Endothelial cell of umbilical vein (primary cell): Measurements from ENCODE around the gene C12orf57. TPM values are rescaled to one million over a fixed set of nuclear protein-coding genes. Genes with fewer than 3 reads are reported as not detected.

ENCODE experiments used
- BruUV-seq: library from RNA; stranded (reverse); fragments of 400-500 nt; replicated peaks from 2 replicates; lab custom pipeline; 2021; lab: Mats Ljungman, UMichigan
- CTCF ChIA-PET: fragments of 300-600, 350-600 bp; sonication (Branson Sonifier 250); formaldehyde crosslinking; loops from one replicate; lab custom pipeline; 2021; ENCODE audit warnings: antibody characterized with exemption, inconsistent platforms; lab: Charles Lee
- POLR2A ChIA-PET: fragments of 300-600, 350-600 bp; sonication (Branson Sonifier 250); formaldehyde crosslinking; loops from one replicate; lab custom pipeline; 2021; ENCODE audit warnings: antibody characterized with exemption, inconsistent platforms; lab: Charles Lee
- DNase-seq: peaks from one replicate; pipeline ENCODE4 v3.0.0-alpha.2; 2011; ENCODE audit warnings: low read depth, low spot score
- FAIRE-seq: peaks from 2 replicates; lab custom pipeline; 2011; peaks lifted over from hg19 to GRCh38; lab: Jason Lieb, UNC
- H2AFZ ChIP-seq: 2 replicates; pipeline ENCODE4 v1.6.0; 2012; ENCODE audit warnings: low read depth, low read length, control low read depth, inconsistent platforms
- H3K27ac ChIP-seq: 2 replicates; pipeline ENCODE4 v1.5.1; 2011; ENCODE audit warnings: low read depth, mild to moderate bottlenecking, control low read depth, low read length, moderate library complexity; ENCODE audit not compliant: insufficient read depth
- H3K27me3 ChIP-seq, 2 experiments: 2 replicates each; pipeline versions ENCODE4 v1.6.0 to v1.6.1; 2011; ENCODE audit warnings: low read length in 2 of 2, mixed read lengths in 1 of 2; ENCODE audit not compliant: control insufficient read depth in 2 of 2, insufficient read depth in 2 of 2
- H3K36me3 ChIP-seq, 2 experiments: 2 replicates in 1 of 2; 3 replicates in 1 of 2; pipeline ENCODE4 v1.5.1; 2011; ENCODE audit warnings: low read length in 2 of 2, mild to moderate bottlenecking in 1 of 2, moderate library complexity in 1 of 2; ENCODE audit not compliant: control insufficient read depth in 2 of 2, insufficient read depth in 2 of 2; ENCODE audit errors: extremely low read depth in 1 of 2
- H3K4me1 ChIP-seq: 3 replicates; pipeline ENCODE4 v1.5.1; 2011; ENCODE audit warnings: mild to moderate bottlenecking, low read length; ENCODE audit not compliant: control insufficient read depth, insufficient read depth; ENCODE audit errors: extremely low read depth
- H3K4me2 ChIP-seq: 2 replicates; pipeline ENCODE4 v1.6.1; 2011; ENCODE audit warnings: low read length, control low read depth, mixed read lengths; ENCODE audit not compliant: insufficient read depth
- H3K4me3 ChIP-seq, 3 experiments: fragments of 200-600 bp in 1 of 3; sonication (generic), shearing (Covaris generic) in 1 of 3; replicated peaks in 1 of 3; 2 replicates each; pipeline ENCODE4 v1.5.1; 2011 to 2016; ENCODE audit warnings: control low read depth in 3 of 3, low read length in 3 of 3, mild to moderate bottlenecking in 2 of 3, inconsistent platforms in 1 of 3, low read depth in 1 of 3, moderate library complexity in 1 of 3; ENCODE audit not compliant: insufficient read depth in 1 of 3
- H3K79me2 ChIP-seq: 2 replicates; pipeline ENCODE4 v1.6.0; 2012; ENCODE audit warnings: low read length, inconsistent platforms; ENCODE audit not compliant: control insufficient read depth, insufficient read depth
- H3K9ac ChIP-seq: replicated peaks from 2 replicates; pipeline ENCODE3; 2011; ENCODE audit warnings: low read length, control low read depth; ENCODE audit not compliant: insufficient read depth; ENCODE audit errors: extremely low read depth
- H3K9me1 ChIP-seq: replicated peaks from 3 replicates; pipeline ENCODE4 v1.6.0; 2011; ENCODE audit warnings: mild to moderate bottlenecking, low read length; ENCODE audit not compliant: control insufficient read depth, insufficient read depth; ENCODE audit errors: extremely low read depth
- H3K9me3 ChIP-seq: replicated peaks from 2 replicates; pipeline ENCODE4 v1.5.1; 2012; ENCODE audit warnings: low read length, inconsistent platforms; ENCODE audit not compliant: control insufficient read depth, insufficient read depth
- H4K20me1 ChIP-seq: replicated peaks from 2 replicates; pipeline ENCODE3; 2011; ENCODE audit warnings: mild to moderate bottlenecking, low read length; ENCODE audit not compliant: control insufficient read depth, insufficient read depth; ENCODE audit errors: extremely low read depth
- EZH2 ChIP-seq: IDR thresholded peaks from 2 replicates; pipeline ENCODE4 v1.6.1; 2012; ENCODE audit warnings: borderline replicate concordance, low read depth, mild to moderate bottlenecking, moderate library complexity, low read length, inconsistent platforms; ENCODE audit not compliant: severe bottlenecking
- FOS ChIP-seq: IDR thresholded peaks from 2 replicates; pipeline ENCODE4 v1.6.1; 2011; ENCODE audit warnings: mild to moderate bottlenecking, low read length, moderate library complexity, borderline replicate concordance; ENCODE audit not compliant: insufficient read depth
- GATA2 ChIP-seq: IDR thresholded peaks from 2 replicates; pipeline ENCODE4 v1.7.0; 2011; ENCODE audit warnings: low read depth, mild to moderate bottlenecking, moderate library complexity, mixed read lengths, low read length; ENCODE audit not compliant: insufficient read length, insufficient read depth
- JUN ChIP-seq: IDR thresholded peaks from 2 replicates; pipeline ENCODE4 v1.6.1; 2011; ENCODE audit warnings: borderline replicate concordance, low read depth; ENCODE audit not compliant: insufficient read length, insufficient read depth
- MYC ChIP-seq: IDR thresholded peaks from one replicate; pipeline ENCODE4 v1.6.1; 2011; ENCODE audit warnings: mild to moderate bottlenecking, low read depth, low read length
- POLR2A ChIP-seq: IDR thresholded peaks from 2 replicates; pipeline ENCODE4 v1.6.1; 2012; ENCODE audit warnings: low read depth, mild to moderate bottlenecking, control low read depth, low read length
- POLR2AphosphoS5 ChIP-seq: IDR thresholded peaks from 2 replicates; pipeline ENCODE4 v1.6.1; 2012; ENCODE audit warnings: low read depth, mild to moderate bottlenecking, control low read depth, low read length, moderate library complexity; ENCODE audit not compliant: insufficient read depth
- dilution Hi-C: fragments of 300-500 bp; cut with MboI; formaldehyde crosslinking; loops from one replicate; pipeline ENCODE4 v1.15.0; 2019; ENCODE audit warnings: low sequenced_read_pairs; ENCODE audit not compliant: extremely low pct_ligation_motif_present
- intact Hi-C: fragments of 100-400 bp; cut with micrococcal nuclease; formaldehyde crosslinking; loops from one replicate; pipeline ENCODE4 v1.10.0; 2022
- polyA plus RNA-seq, 4 experiments: library from polyadenylated mRNA; depleted of rRNA in 3 of 4; stranded (reverse) in 3 of 4; unstranded in 1 of 4; fragments of >200 nt; gene quantifications; 2 replicates each; pipeline versions ENCODE4 v1.2.1 to v1.2.3, GENCODE V29; 2011 to 2012; ENCODE audit warnings: missing spikeins in 1 of 4
- total RNA-seq: library from RNA; stranded (reverse); gene quantifications from 2 replicates; pipeline ENCODE4 v1.2.3, GENCODE V29; 2021
- TF ChIP-seq, protein P1 (sequence below), 2 donors: IDR thresholded peaks; 1 replicate in 1 of 2; 2 replicates in 1 of 2; pipeline ENCODE4 v1.5.1; 2011; ENCODE audit warnings: low read length in 2 of 2, mild to moderate bottlenecking in 2 of 2, moderate library complexity in 2 of 2, control low read depth in 1 of 2, inconsistent platforms in 1 of 2, low read depth in 1 of 2; ENCODE audit not compliant: insufficient read depth in 1 of 2; ENCODE audit errors: extremely low read depth in 1 of 2
- TF ChIP-seq, protein P2 (sequence below): IDR thresholded peaks from 2 replicates; pipeline ENCODE4 v1.6.1; 2011; ENCODE audit not compliant: insufficient read depth, insufficient read length

C12orf57 gene
- total and polyA plus RNA-seq, 2 donors (not counting 3 experiments of a cell fraction or from before 2014, with no cell fraction given), result 167 to 729 TPM

DNA sequence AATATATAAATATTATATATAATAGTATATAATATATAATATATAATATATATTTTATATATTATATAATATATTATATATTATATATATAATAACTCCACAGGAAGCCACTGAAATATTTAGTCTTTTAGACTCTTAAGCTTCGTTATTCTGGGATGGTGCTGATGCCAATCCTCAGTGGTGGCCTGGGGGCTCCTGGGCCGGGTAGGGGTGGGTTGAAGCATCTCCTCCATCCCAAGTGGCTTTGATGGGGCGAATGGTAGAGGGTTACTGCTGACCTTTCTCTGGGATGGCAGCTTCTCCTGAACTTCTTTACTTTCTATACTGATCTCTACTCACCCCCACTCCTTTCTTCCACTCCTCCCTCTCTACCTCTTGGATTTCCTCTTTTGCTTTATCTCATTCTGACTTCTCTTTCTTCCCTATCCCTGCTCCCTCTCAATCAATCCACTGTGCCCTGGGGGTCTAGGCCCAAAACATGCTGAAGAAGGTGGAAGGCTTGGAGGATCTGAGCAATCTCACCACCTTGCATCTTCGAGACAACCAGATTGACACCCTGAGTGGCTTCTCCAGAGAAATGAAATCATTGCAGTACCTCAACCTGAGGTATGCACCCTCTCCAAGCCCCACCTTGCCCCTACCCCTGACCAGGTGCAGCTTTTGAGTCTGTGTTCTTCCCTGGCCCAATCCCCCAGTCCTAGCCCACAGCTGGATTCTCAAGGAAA lies 34.2 kb upstream of the C12orf57 start:
- intact Hi-C loops, result no loop called here
- no peak overlapping the region for H3K4me3 ChIP-seq
- no peak overlapping the region for H3K9ac ChIP-seq
- H3K4me2 ChIP-seq, result no peak overlapping the region
- H3K36me3 ChIP-seq, result no peaks in the 10 kb centered on the region
- no peaks in the 10 kb centered on the region for H3K9me1 ChIP-seq
- peaks cover 7% of the 10 kb centered on the region for H3K4me1 ChIP-seq
- H4K20me1 ChIP-seq, result no peaks in the 10 kb centered on the region
- ChIA-PET POLR2A (no interaction called here), CTCF (interaction anchor here (1.0 to 1.3 kb wide), 4 partner anchors 9 to 40 kb away, joined by 3 to 4 read pairs (median 4); no protein-coding TSS in a partner anchor)
- no peak overlapping the region for H3K27ac ChIP-seq
- FAIRE-seq, result no peak
- no TSS peak for BruUV-seq
- no peaks in the 10 kb centered on the region for H3K27me3 ChIP-seq
- TF ChIP-seq EZH2, result no peak
- TF ChIP-seq MYC, result no peak
- TF ChIP-seq GATA2, result no peak
- TF ChIP-seq, protein P1, sequence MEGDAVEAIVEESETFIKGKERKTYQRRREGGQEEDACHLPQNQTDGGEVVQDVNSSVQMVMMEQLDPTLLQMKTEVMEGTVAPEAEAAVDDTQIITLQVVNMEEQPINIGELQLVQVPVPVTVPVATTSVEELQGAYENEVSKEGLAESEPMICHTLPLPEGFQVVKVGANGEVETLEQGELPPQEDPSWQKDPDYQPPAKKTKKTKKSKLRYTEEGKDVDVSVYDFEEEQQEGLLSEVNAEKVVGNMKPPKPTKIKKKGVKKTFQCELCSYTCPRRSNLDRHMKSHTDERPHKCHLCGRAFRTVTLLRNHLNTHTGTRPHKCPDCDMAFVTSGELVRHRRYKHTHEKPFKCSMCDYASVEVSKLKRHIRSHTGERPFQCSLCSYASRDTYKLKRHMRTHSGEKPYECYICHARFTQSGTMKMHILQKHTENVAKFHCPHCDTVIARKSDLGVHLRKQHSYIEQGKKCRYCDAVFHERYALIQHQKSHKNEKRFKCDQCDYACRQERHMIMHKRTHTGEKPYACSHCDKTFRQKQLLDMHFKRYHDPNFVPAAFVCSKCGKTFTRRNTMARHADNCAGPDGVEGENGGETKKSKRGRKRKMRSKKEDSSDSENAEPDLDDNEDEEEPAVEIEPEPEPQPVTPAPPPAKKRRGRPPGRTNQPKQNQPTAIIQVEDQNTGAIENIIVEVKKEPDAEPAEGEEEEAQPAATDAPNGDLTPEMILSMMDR (IDR thresholded peaks at IDR 0.05; ENCODE audit: extremely low read depth in 1 of 2, insufficient read depth in 1 of 2, low read depth in 1 of 2, low read length in 2 of 2), result no peak
- TF ChIP-seq POLR2A, result no peak
- TF ChIP-seq, protein P2, sequence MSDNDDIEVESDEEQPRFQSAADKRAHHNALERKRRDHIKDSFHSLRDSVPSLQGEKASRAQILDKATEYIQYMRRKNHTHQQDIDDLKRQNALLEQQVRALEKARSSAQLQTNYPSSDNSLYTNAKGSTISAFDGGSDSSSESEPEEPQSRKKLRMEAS, result no peak
- TF ChIP-seq FOS, result no peak
- TF ChIP-seq JUN, result no peak
- TF ChIP-seq POLR2AphosphoS5, result no peak
- H2AFZ ChIP-seq, result no peak overlapping the region
- no peaks in the 10 kb centered on the region for H3K9me3 ChIP-seq
- H3K79me2 ChIP-seq, result no peaks in the 10 kb centered on the region
- DNase-seq, result no peak
- dilution Hi-C loops, result no loop called here
